Ramos (cell line): ENCODE measurements around the gene WDR53.
"Not testable (repeated sequence)": the region's sequence is repeated elsewhere in the genome, so short reads cannot be mapped to it uniquely, and the experiment has no call there.

Experiments used
- in situ Hi-C: fragments of 300-500 bp; cut with MboI; formaldehyde crosslinking; loops from one replicate; pipeline ENCODE4 v1.14.3; 2022; ENCODE audit warnings: low sequenced_read_pairs; ENCODE audit not compliant: unreplicated experiment

WDR53 gene

GRCh38 chr3:196563721-196564225, 4.6 kb downstream of the WDR53 start:
- in situ Hi-C loops, result no loop called here

GRCh38 chr3:196559826-196560225, 8.5 kb downstream of the WDR53 start:
- in situ Hi-C loops, result no loop called here

GRCh38 chr3:196558476-196558875, 9.9 kb downstream of the WDR53 start:
- in situ Hi-C loops, result no loop called here

- in situ Hi-C loops, result no loop called here
These were observed 11.1 kb downstream of the WDR53 start for GRCh38 chr3:196557236-196557635.

GRCh38 chr3:196555295-196555694, 13.1 kb downstream of the WDR53 start:
- in situ Hi-C loops, result no loop called here

GRCh38 chr3:196554205-196554604, 14.1 kb downstream of the WDR53 start:
- in situ Hi-C loops, result no loop called here

GRCh38 chr3:196553551-196553950, 14.8 kb downstream of the WDR53 start:
- in situ Hi-C loops, result no loop called here

GRCh38 chr3:196552253-196552652, 16.1 kb downstream of the WDR53 start:
- in situ Hi-C loops, result no loop called here

- in situ Hi-C loops, result not testable (repeated sequence)
These were observed 18.2 kb downstream of the WDR53 start for GRCh38 chr3:196550172-196550571.

GRCh38 chr3:196549312-196549711, 19.0 kb downstream of the WDR53 start:
- in situ Hi-C loops, result not testable (repeated sequence)

- in situ Hi-C loops, result no loop called here
These were observed 21.3 kb downstream of the WDR53 start for GRCh38 chr3:196547067-196547466.

- in situ Hi-C loops, result no loop called here
These were observed 21.8 kb downstream of the WDR53 start for GRCh38 chr3:196546537-196546936.

GRCh38 chr3:196544491-196544992, 23.8 kb downstream of the WDR53 start:
- in situ Hi-C loops, result no loop called here

- in situ Hi-C loops, result no loop called here
These were observed 26.5 kb downstream of the WDR53 start for GRCh38 chr3:196541684-196542445.

- in situ Hi-C loops, result no loop called here
These were observed 30.9 kb downstream of the WDR53 start for GRCh38 chr3:196537319-196537984.

GRCh38 chr3:196533260-196533681, 35.1 kb downstream of the WDR53 start:
- in situ Hi-C loops, result no loop called here

- in situ Hi-C loops, result no loop called here
These were observed 36.9 kb downstream of the WDR53 start for GRCh38 chr3:196531418-196531817.

GRCh38 chr3:196528639-196529233, 39.6 kb downstream of the WDR53 start:
- in situ Hi-C loops, result no loop called here

- in situ Hi-C loops, result no loop called here
These were observed 43.2 kb downstream of the WDR53 start for GRCh38 chr3:196525141-196525540.

GRCh38 chr3:196524527-196524926, 43.8 kb downstream of the WDR53 start:
- in situ Hi-C loops, result loop anchor here (5.0 kb wide), 1 partner anchor 267 kb away; no protein-coding TSS in a partner anchor

GRCh38 chr3:196523841-196524240, 44.5 kb downstream of the WDR53 start:
- in situ Hi-C loops, result loop anchor here (5.0 kb wide), 1 partner anchor 267 kb away; no protein-coding TSS in a partner anchor
